Activated B cell treated with CpG ODN at 0.5 μM for 24 hours (primary cell): ENCODE data around the gene STOM. TPM values are rescaled to one million over a fixed set of nuclear protein-coding genes. Genes with fewer than 3 reads are reported as not detected.

Experiments
- ATAC-seq: fragments of 200-7000 bp; cut with Tn5 transposase; one replicate; pipeline ENCODE4 v1.10.0; 2021; ENCODE audit warnings: low read depth, mild to moderate bottlenecking, moderate library complexity
- CTCF ChIA-PET: fragments of 350-600 bp; sonication (Branson Sonifier 250); formaldehyde crosslinking; loops from one replicate; lab custom pipeline; 2021; ENCODE audit warnings: antibody characterized with exemption; lab: Charles Lee
- POLR2A ChIA-PET: fragments of 350-600 bp; sonication (Branson Sonifier 250); formaldehyde crosslinking; loops from one replicate; lab custom pipeline; 2021; ENCODE audit warnings: antibody characterized with exemption; lab: Charles Lee
- DNase-seq: peaks from one replicate; pipeline ENCODE4 v3.0.0; 2022
- H3K27ac Mint-ChIP-seq: one replicate; pipeline ENCODE4 v1.8.0; 2020; ENCODE audit warnings: mixed read lengths
- H3K27me3 Mint-ChIP-seq: one replicate; pipeline ENCODE4 v1.8.0; 2021; ENCODE audit warnings: mixed read lengths
- H3K36me3 Mint-ChIP-seq: one replicate; pipeline ENCODE4 v1.8.0; 2021; ENCODE audit warnings: low read depth, mixed read lengths
- H3K4me1 Mint-ChIP-seq: one replicate; pipeline ENCODE4 v1.8.0; 2021; ENCODE audit warnings: mixed read lengths
- H3K4me3 Mint-ChIP-seq: one replicate; pipeline ENCODE4 v1.8.0; 2020; ENCODE audit warnings: mild to moderate bottlenecking, mixed read lengths
- H3K9me3 Mint-ChIP-seq: one replicate; pipeline ENCODE4 v1.8.0; 2020; ENCODE audit warnings: mixed read lengths
- intact Hi-C: fragments of 100-400 bp; cut with micrococcal nuclease; formaldehyde crosslinking; loops from one replicate; pipeline ENCODE4 v1.15.1; 2024
- total RNA-seq: library from RNA; stranded (reverse); gene quantifications from 2 replicates; pipeline ENCODE4 v1.2.3, GENCODE V29; 2022
- TF ChIP-seq, protein P1 (sequence below): fragments of 200-600 bp; IDR thresholded peaks from one replicate; pipeline ENCODE4 v1.8.0; 2022; ENCODE audit warnings: antibody characterized with exemption, mild to moderate bottlenecking

STOM gene
- total RNA-seq, 1 donor from 2014 or later = 9.8 TPM

DNA sequence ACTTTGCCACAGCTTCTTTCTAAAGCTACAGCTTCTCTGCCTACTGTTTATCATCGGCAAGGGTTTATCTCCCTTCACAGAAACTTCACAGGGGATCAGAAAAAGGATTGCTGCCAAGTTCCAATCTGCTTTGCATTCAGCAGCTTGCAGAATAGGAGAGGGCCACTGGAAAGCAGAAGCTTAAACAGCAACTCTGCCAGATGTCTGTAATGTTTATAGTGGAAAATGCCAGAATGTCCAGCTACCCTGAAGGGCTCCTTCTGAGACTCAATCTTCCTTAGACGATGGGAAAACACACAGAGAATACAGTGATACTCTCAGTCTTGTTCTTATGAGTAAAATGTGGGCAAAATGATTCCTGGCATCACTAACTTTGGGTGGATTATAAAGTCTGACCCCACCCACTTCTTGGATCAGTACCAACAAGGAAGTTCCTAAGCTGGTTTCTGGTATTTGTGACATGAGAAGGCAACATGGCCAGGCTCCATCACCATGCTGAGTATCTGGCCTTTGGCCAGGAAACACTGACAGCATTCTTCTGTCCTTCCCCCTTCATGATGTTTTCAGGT, 19.0 kb downstream of the STOM start:
- no peak overlapping the region for H3K4me3 Mint-ChIP-seq
- CTCF ChIA-PET = no interaction called here
- intact Hi-C loops = no loop called here
- TF ChIP-seq, protein P1, sequence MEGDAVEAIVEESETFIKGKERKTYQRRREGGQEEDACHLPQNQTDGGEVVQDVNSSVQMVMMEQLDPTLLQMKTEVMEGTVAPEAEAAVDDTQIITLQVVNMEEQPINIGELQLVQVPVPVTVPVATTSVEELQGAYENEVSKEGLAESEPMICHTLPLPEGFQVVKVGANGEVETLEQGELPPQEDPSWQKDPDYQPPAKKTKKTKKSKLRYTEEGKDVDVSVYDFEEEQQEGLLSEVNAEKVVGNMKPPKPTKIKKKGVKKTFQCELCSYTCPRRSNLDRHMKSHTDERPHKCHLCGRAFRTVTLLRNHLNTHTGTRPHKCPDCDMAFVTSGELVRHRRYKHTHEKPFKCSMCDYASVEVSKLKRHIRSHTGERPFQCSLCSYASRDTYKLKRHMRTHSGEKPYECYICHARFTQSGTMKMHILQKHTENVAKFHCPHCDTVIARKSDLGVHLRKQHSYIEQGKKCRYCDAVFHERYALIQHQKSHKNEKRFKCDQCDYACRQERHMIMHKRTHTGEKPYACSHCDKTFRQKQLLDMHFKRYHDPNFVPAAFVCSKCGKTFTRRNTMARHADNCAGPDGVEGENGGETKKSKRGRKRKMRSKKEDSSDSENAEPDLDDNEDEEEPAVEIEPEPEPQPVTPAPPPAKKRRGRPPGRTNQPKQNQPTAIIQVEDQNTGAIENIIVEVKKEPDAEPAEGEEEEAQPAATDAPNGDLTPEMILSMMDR = no peak
- H3K9me3 Mint-ChIP-seq = no peaks in the 10 kb centered on the region
- ATAC-seq (no peak), DNase-seq (no peak)
- H3K27ac Mint-ChIP-seq = no peak overlapping the region
- peaks cover 4% of the 10 kb centered on the region for H3K4me1 Mint-ChIP-seq
- peaks cover 20% of the 10 kb centered on the region for H3K36me3 Mint-ChIP-seq
- H3K27me3 Mint-ChIP-seq = no peaks in the 10 kb centered on the region
- POLR2A ChIA-PET = no interaction called here

DNA sequence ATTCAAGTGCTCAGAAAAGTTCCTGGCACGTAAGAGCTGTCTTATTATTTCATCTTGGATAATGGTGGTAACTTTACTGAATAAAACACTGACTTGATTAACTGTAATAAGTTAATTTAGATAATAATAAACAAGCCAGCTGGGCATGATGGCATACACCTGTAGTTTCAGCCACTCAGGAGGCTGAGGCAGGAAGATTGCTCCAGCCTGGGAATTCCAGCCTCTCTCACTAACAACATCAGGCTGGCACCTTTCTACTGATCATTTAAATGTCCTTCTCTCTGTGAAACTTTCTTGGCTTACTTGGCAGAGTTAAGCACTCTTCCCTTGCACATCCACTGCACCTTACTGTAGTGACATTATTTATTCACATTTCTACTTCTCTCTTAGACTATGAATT, 20.0 kb downstream of the STOM start:
- Mint-ChIP-seq H3K4me1 (peaks cover 4% of the 10 kb centered on the region), H3K27ac (no peak overlapping the region), H3K36me3 (peaks cover 20% of the 10 kb centered on the region), H3K9me3 (no peaks in the 10 kb centered on the region), H3K4me3 (no peak overlapping the region), H3K27me3 (no peaks in the 10 kb centered on the region)
- POLR2A ChIA-PET = no interaction called here
- no peak for ATAC-seq
- intact Hi-C loops = no loop called here
- CTCF ChIA-PET = interaction anchor here (2.2 kb wide), 1 partner anchor 30 kb away, joined by 6 read pairs; no protein-coding TSS in a partner anchor
- TF ChIP-seq, protein P1 = no peak
- DNase-seq = no peak

DNA sequence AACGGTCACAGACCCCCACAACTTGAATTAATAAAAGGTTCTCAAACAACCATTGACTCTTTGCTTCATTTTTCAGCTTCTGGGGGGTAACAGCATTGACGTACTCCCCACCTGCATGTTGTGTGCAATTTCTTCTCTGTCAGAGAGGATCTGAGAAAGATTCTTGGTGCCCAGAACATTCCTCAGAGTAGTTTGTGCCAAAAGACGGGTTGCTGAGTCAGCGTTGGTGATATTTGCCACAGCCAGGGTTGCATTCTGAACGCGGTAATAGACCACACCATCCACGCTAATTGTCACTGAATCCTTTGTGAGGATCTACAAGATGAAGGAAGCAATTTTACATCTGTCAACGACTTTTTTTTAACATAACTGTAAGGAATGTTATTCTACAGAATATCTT, 21.0 kb downstream of the STOM start:
- POLR2A ChIA-PET = no interaction called here
- CTCF ChIA-PET = interaction anchor here (2.2 kb wide), 1 partner anchor 29 kb away, joined by 6 read pairs; no protein-coding TSS in a partner anchor
- H3K27ac Mint-ChIP-seq = no peak overlapping the region
- no peaks in the 10 kb centered on the region for H3K27me3 Mint-ChIP-seq
- TF ChIP-seq, protein P1 = no peak
- no peak for DNase-seq
- H3K36me3 Mint-ChIP-seq = peaks cover 19% of the 10 kb centered on the region
- intact Hi-C loops = no loop called here
- peaks cover 4% of the 10 kb centered on the region for H3K4me1 Mint-ChIP-seq
- ATAC-seq = no peak
- H3K4me3 Mint-ChIP-seq = no peak overlapping the region
- no peaks in the 10 kb centered on the region for H3K9me3 Mint-ChIP-seq

DNA sequence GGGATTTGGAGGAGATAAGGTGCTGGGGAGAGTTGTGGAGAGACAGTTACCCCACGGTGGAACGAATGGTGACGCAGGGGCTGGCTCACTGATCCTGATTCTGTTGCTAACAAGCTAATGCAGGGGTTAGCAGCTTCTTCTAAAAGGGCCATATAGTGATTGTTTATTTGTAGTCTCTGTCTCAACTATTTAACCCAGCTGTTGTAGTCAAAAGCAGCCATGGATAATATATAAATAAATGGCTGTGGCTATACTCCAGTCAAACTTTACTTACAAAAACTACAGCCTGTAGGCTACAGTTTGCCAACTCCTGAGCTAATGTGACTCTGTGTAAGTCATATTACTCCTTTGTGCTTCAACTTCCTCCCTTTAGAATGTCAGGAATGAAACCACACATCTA, 21.8 kb downstream of the STOM start:
- ATAC-seq = no peak
- no peak for DNase-seq
- TF ChIP-seq, protein P1 = no peak
- Mint-ChIP-seq H3K27ac (no peak overlapping the region), H3K36me3 (peaks cover 18% of the 10 kb centered on the region), H3K27me3 (no peaks in the 10 kb centered on the region), H3K4me3 (no peak overlapping the region), H3K4me1 (no peaks in the 10 kb centered on the region), H3K9me3 (no peaks in the 10 kb centered on the region)
- CTCF ChIA-PET = no interaction called here
- POLR2A ChIA-PET = no interaction called here
- intact Hi-C loops = no loop called here

DNA sequence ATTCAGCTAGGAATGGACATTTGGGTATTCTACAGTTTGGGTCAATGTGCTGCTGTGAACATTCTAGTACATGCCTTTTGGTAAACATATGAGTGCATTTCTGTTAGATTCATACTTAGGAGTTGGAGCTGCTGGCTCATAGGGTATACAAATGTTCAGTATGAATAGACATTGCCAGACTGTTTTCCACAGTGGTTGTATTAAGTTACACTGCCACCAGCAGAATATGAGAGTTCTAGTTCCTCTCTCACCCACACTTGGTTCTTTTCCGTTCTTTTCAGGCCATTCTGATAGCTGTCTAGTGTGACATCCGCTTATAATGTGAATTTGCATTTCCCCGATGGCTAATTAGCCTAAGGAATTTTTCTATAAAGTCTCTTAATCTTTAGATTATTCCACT, 25.0 kb downstream of the STOM start:
- POLR2A ChIA-PET = no interaction called here
- intact Hi-C loops = no loop called here

More for the DNA sequence above, 25.0 kb downstream of the STOM start:
- H3K36me3 Mint-ChIP-seq = peaks cover 9% of the 10 kb centered on the region
- no peak for DNase-seq
- TF ChIP-seq, protein P1 = no peak
- no peak overlapping the region for H3K4me3 Mint-ChIP-seq
- H3K9me3 Mint-ChIP-seq = no peaks in the 10 kb centered on the region
- no peaks in the 10 kb centered on the region for H3K27me3 Mint-ChIP-seq
- CTCF ChIA-PET = interaction anchor here (1.0 kb wide), 1 partner anchor 25 kb away, joined by 3 read pairs; no protein-coding TSS in a partner anchor
- H3K4me1 Mint-ChIP-seq = no peaks in the 10 kb centered on the region
- no peak for ATAC-seq
- H3K27ac Mint-ChIP-seq = no peak overlapping the region
